Liver (tissue), 2 donors: ENCODE measurements around the gene TMEM86B.

ENCODE experiments used
- CTCF ChIP-seq: fragments of 150-350 bp; IDR thresholded peaks from 2 replicates; pipeline ENCODE4 v1.5.1; 2017; ENCODE audit warnings: improper control_type of control experiment, low read depth, low read length; ENCODE audit not compliant: missing input control
- FOXA2 ChIP-seq: IDR thresholded peaks from 2 replicates; pipeline ENCODE4 v1.6.1; 2016; ENCODE audit warnings: antibody characterized with exemption
- ZBTB33 ChIP-seq: IDR thresholded peaks from 2 replicates; pipeline ENCODE4 v1.6.1; 2016; ENCODE audit warnings: antibody characterized with exemption
- donor health status: healthy.

DNA sequence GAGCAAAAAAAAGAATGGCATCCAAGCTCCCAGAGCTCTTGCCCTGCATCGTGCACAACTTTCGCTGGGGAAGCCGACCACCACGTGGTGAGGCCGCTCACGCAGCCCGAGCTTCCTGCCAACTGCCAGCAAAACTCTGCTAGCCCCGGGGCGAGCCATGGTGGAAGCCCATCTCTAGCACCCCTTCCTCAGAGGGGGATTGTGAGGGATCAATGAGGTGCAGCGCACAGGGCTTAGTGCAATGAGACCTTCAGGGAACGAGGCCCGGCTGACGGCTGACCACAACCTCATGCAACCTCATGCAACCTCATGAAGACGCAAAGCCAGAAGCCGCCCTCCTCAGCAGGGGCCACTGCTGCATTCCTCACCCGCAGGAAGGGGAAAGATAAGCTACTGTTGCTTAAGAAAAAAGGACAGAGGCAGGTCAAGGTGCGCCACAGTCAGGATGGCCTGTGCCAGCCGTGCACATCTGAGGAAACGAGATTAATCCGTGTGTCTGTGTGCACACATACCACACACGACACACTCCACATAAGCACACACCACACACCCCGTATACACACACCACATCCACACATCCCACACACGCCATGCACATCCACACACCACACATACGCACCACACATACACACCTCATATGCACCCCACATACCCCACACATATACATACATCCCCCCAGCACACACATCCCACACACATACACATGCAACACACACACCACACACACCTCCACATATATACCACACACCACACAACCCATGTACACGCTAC lies 41.8 kb upstream of the TMEM86B start:
- no peak for TF ChIP-seq CTCF
- TF ChIP-seq FOXA2: no peak
- no peak for TF ChIP-seq ZBTB33
